Non-pigmented ciliary epithelial cell (primary cell): ENCODE data around the gene PTPRM.
"Not testable (repeated sequence)": the region's sequence is repeated elsewhere in the genome, so short reads cannot be mapped to it uniquely, and the experiment has no call there.

Source experiments
- DNase-seq: peaks from one replicate; pipeline ENCODE4 v3.0.0-alpha.2; 2010; ENCODE audit warnings: low read depth

PTPRM gene

GRCh38 chr18:7727361-7728076 lies 160.4 kb downstream of the PTPRM start:
- DNase-seq, result no peak

GRCh38 chr18:7728297-7728696 lies 161.2 kb downstream of the PTPRM start:
- DNase-seq, result no peak

GRCh38 chr18:7729868-7730267 lies 162.8 kb downstream of the PTPRM start:
- DNase-seq, result no peak

GRCh38 chr18:7730682-7731081 lies 163.6 kb downstream of the PTPRM start:
- no peak for DNase-seq

- no peak for DNase-seq
Measured at GRCh38 chr18:7733642-7734041, 166.5 kb downstream of the PTPRM start.

GRCh38 chr18:7735196-7735595 lies 168.1 kb downstream of the PTPRM start:
- no peak for DNase-seq

GRCh38 chr18:7735626-7736175 lies 168.6 kb downstream of the PTPRM start:
- DNase-seq, result no peak

- not testable (repeated sequence) for DNase-seq
Measured at GRCh38 chr18:7736526-7736925, 169.4 kb downstream of the PTPRM start.

GRCh38 chr18:7737550-7737949 lies 170.4 kb downstream of the PTPRM start:
- DNase-seq, result no peak

- DNase-seq, result no peak
Measured at GRCh38 chr18:7740821-7741220, 173.7 kb downstream of the PTPRM start.

GRCh38 chr18:7741640-7742039 lies 174.5 kb downstream of the PTPRM start:
- no peak for DNase-seq

- no peak for DNase-seq
Measured at GRCh38 chr18:7742224-7742623, 175.1 kb downstream of the PTPRM start.

- no peak for DNase-seq
Measured at GRCh38 chr18:7743256-7743655, 176.1 kb downstream of the PTPRM start.

- no peak for DNase-seq
Measured at GRCh38 chr18:7746106-7746505, 179.0 kb downstream of the PTPRM start.

GRCh38 chr18:7748251-7749007 lies 181.3 kb downstream of the PTPRM start:
- DNase-seq, result no peak

- no peak for DNase-seq
Measured at GRCh38 chr18:7749008-7749405, 181.9 kb downstream of the PTPRM start.

- DNase-seq, result no peak
Measured at GRCh38 chr18:7749510-7749981, 182.4 kb downstream of the PTPRM start.

GRCh38 chr18:7750095-7750663 lies 183.1 kb downstream of the PTPRM start:
- DNase-seq, result no peak

- no peak for DNase-seq
Measured at GRCh38 chr18:7750966-7751365, 183.8 kb downstream of the PTPRM start.

- DNase-seq, result no peak
Measured at GRCh38 chr18:7754258-7754657, 187.1 kb downstream of the PTPRM start.

GRCh38 chr18:7754725-7755181 lies 187.6 kb downstream of the PTPRM start:
- no peak for DNase-seq

- DNase-seq, result no peak
Measured at GRCh38 chr18:7755753-7756475, 188.8 kb downstream of the PTPRM start.
